ENCODE measurements around the gene DYNLRB1.

The DYNLRB1 gene

GRCh38 chr20:34579979-34580940 lies 64.0 kb downstream of the DYNLRB1 start:
- no peak for FAIRE-seq

DNA sequence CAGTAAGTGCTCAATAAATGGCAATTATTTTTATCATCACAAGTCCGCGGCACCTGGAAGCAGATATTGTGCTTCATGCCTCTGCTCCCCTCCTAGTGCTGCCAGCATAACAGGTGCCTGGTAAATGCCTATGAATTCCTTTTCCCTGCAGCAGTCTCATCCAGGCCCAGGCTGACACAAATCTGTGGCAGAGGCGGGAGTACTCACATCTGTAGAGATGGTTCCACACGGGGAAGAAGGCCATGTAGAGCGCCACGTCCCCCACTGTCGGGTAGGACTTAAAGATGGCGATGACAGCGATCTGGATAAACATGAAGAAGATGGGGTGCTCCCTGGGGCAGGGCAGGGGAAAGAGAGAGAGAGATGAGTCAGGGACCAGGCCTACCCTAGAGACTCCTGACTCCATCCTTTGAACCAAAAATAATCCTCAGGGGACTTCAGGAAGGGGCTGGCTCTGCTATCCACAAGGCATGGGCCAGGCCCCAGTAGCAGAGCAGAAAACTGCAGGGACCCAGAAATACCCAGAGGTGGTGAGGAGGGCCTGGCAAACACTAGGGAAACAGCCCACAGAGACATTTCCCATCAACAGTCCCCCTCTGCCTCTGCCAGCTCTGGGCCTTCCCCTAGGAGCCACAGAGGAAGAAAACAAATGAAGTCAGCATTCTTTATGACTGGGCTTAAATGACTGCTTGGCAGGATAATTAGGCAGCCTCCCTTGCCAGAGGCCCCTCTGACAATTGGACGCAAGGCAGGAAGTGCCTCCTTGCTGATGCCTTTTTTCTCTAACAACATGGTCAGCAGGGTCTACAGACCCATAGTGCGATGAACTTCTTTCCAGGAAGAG lies 65.3 kb downstream of the DYNLRB1 start:
- no peak for FAIRE-seq

GRCh38 chr20:34582221-34582620 lies 66.0 kb downstream of the DYNLRB1 start:
- no peak for FAIRE-seq

DNA sequence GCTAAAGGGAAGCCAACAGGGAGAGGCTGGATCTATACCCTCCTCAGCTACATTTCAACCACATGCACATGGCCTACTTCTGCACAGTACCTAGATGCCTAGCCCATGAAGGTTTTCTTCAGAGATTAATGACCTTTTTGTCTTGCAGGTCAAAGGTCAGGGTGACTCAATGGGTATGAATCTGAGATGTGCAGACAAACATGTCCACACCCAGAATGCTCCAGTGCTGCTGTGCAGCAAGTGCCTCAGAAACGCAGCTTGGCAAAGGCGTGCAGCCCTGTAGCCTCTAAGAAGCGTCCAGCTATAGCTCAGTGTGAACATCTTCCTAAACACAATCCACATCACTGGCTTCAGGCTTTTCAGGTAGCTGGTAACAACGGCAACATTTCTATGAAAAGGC lies 66.7 kb downstream of the DYNLRB1 start:
- FAIRE-seq = no peak

- no peak for FAIRE-seq
Measured at GRCh38 chr20:34583544-34583943, 67.3 kb downstream of the DYNLRB1 start.

DNA sequence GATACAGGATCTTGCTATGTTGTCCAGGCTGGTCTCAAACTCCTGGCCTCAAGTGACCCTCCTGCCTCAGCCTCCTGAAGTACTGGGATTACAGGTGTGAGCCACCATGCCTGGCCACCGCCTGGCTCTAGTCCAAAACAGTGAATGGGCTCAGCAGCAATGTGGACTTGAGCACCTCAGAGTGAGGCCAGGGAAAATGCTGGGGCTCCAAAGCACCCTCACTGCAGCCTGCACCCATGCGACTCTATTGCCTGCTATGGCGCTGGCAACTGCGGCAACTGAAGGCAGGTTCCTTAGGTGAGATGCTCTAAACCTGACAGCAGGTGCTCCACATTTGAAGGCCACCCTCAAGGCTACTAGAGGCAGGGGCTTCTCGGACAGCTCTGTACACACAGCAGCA lies 68.8 kb downstream of the DYNLRB1 start:
- FAIRE-seq = no peak

- no peak for FAIRE-seq
Measured at GRCh38 chr20:34586488-34587163, 70.4 kb downstream of the DYNLRB1 start.
